ENCODE measurements around the gene NSFL1C. TPM values are rescaled to one million over a fixed set of nuclear protein-coding genes. Genes with fewer than 3 reads are reported as not detected.

Gene NSFL1C
- total and polyA plus RNA-seq, 3 experiments from 2014 or later: 78.8 to 107 (median 103) TPM

GRCh38 chr20:1491860-1492642, 25.4 kb upstream of the NSFL1C start:
- Histone ChIP-seq H3K4me1 (ENCODE audit: insufficient read depth, low read length) (no peaks in the 10 kb centered on the region), H3K9me3 (ENCODE audit: low read length) (no peaks in the 10 kb centered on the region), H3K36me3 (ENCODE audit: insufficient read depth, low read length) (no peaks in the 10 kb centered on the region), H3K4me3 (ENCODE audit: low read length) (no peak overlapping the region), H3K27ac (ENCODE audit: low read depth, low read length) (no peak overlapping the region), H3K27me3 (ENCODE audit: insufficient read depth, low read length, poor library complexity, severe bottlenecking) (no peaks in the 10 kb centered on the region)
- DNase-seq: no peak
- Mint-ChIP-seq H3K36me3 (no peaks in the 10 kb centered on the region), H3K27me3 (peaks cover 20 to 64% of the 10 kb centered on the region in 2 donors), H3K9me3 (peaks cover 0 to 5% (median 0%) of the 10 kb centered on the region in 5 donors), H3K4me3 (no peak overlapping the region), H3K27ac (no peak overlapping the region), H3K4me1 (no peaks in the 10 kb centered on the region)
- POLR2A ChIA-PET: no interaction called here
- CTCF ChIA-PET: interaction anchor here (1.3 kb wide), 1 partner anchor 12 kb away, joined by 6 read pairs; no protein-coding TSS in a partner anchor

- Mint-ChIP-seq H3K4me1 (no peaks in the 10 kb centered on the region), H3K36me3 (no peaks in the 10 kb centered on the region), H3K9me3 (peaks cover 0 to 5% (median 0%) of the 10 kb centered on the region in 5 donors), H3K27me3 (peaks cover 18 to 60% of the 10 kb centered on the region in 2 donors), H3K27ac (peak within 1 kb of the TSS in 1 of 8 donors; percentile 44), H3K4me3 (no peak within 1 kb of the TSS)
- Histone ChIP-seq H3K27me3 (ENCODE audit: insufficient read depth, low read length, poor library complexity, severe bottlenecking) (no peaks in the 10 kb centered on the region), H3K9me3 (ENCODE audit: low read length) (no peaks in the 10 kb centered on the region), H3K27ac (ENCODE audit: low read depth, low read length) (no peak within 1 kb of the TSS), H3K36me3 (ENCODE audit: insufficient read depth, low read length) (no peaks in the 10 kb centered on the region), H3K4me3 (ENCODE audit: low read length) (no peak within 1 kb of the TSS), H3K4me1 (ENCODE audit: insufficient read depth, low read length) (no peaks in the 10 kb centered on the region)
- ChIA-PET POLR2A (no interaction called here), CTCF (no interaction called here)
- no peak for DNase-seq
Measured at GRCh38 chr20:1491281-1491840, 24.7 kb upstream of the NSFL1C start, which contains the start of gene SIRPB2. SIRPB2 (minus strand) TSS chr20:1491420; CDS start chr20:1491359, 61 bp downstream.

- H3K27ac ChIP-seq (ENCODE audit: low read depth, low read length): no peak overlapping the region
- CTCF ChIA-PET: interaction anchor here (0.9 kb wide), 1 partner anchor 12 kb away, joined by 3 read pairs; no protein-coding TSS in a partner anchor
- H3K4me3 ChIP-seq (ENCODE audit: low read length): no peak overlapping the region
- POLR2A ChIA-PET: no interaction called here
- H3K9me3 ChIP-seq (ENCODE audit: low read length): no peaks in the 10 kb centered on the region
- no peaks in the 10 kb centered on the region for H3K4me1 Mint-ChIP-seq
- H3K36me3 Mint-ChIP-seq: no peaks in the 10 kb centered on the region
- no peaks in the 10 kb centered on the region for H3K27me3 ChIP-seq (ENCODE audit: insufficient read depth, low read length, poor library complexity, severe bottlenecking)
- no peaks in the 10 kb centered on the region for H3K36me3 ChIP-seq (ENCODE audit: insufficient read depth, low read length)
- H3K27ac Mint-ChIP-seq: peak overlapping the region in 1 of 8 donors; percentile 44
- DNase-seq: no peak
- H3K9me3 Mint-ChIP-seq: peaks cover 0 to 5% (median 0%) of the 10 kb centered on the region in 5 donors
- H3K27me3 Mint-ChIP-seq: peaks cover 18 to 60% of the 10 kb centered on the region in 2 donors
- H3K4me3 Mint-ChIP-seq: no peak overlapping the region
- no peaks in the 10 kb centered on the region for H3K4me1 ChIP-seq (ENCODE audit: insufficient read depth, low read length)
Measured at GRCh38 chr20:1490643-1491195, 24.1 kb upstream of the NSFL1C start.

- Histone ChIP-seq H3K4me3 (ENCODE audit: low read length) (no peak overlapping the region), H3K36me3 (ENCODE audit: insufficient read depth, low read length) (no peaks in the 10 kb centered on the region), H3K4me1 (ENCODE audit: insufficient read depth, low read length) (no peaks in the 10 kb centered on the region), H3K27me3 (ENCODE audit: insufficient read depth, low read length, poor library complexity, severe bottlenecking) (no peaks in the 10 kb centered on the region), H3K27ac (ENCODE audit: low read depth, low read length) (no peak overlapping the region), H3K9me3 (ENCODE audit: low read length) (no peaks in the 10 kb centered on the region)
- ChIA-PET CTCF (interaction anchor here (0.9 to 1.5 kb wide), 2 partner anchors 13 to 14 kb away, joined by 3 to 4 read pairs; no protein-coding TSS in a partner anchor), POLR2A (no interaction called here)
- Mint-ChIP-seq H3K9me3 (peaks cover 0 to 5% (median 0%) of the 10 kb centered on the region in 5 donors), H3K4me3 (no peak overlapping the region), H3K27ac (no peak overlapping the region), H3K27me3 (peaks cover 14 to 63% of the 10 kb centered on the region in 2 donors), H3K36me3 (no peaks in the 10 kb centered on the region), H3K4me1 (no peaks in the 10 kb centered on the region)
- DNase-seq: no peak
Measured at GRCh38 chr20:1489764-1490436, 23.3 kb upstream of the NSFL1C start.

GRCh38 chr20:1489325-1489724, 22.7 kb upstream of the NSFL1C start:
- Histone ChIP-seq H3K36me3 (ENCODE audit: insufficient read depth, low read length) (no peaks in the 10 kb centered on the region), H3K4me3 (ENCODE audit: low read length) (no peak overlapping the region), H3K9me3 (ENCODE audit: low read length) (no peaks in the 10 kb centered on the region), H3K27me3 (ENCODE audit: insufficient read depth, low read length, poor library complexity, severe bottlenecking) (no peaks in the 10 kb centered on the region), H3K4me1 (ENCODE audit: insufficient read depth, low read length) (no peaks in the 10 kb centered on the region), H3K27ac (ENCODE audit: low read depth, low read length) (no peak overlapping the region)
- Mint-ChIP-seq H3K27me3 (peaks cover 16 to 66% of the 10 kb centered on the region in 2 donors), H3K27ac (no peak overlapping the region), H3K4me3 (no peak overlapping the region), H3K9me3 (peaks cover 0 to 5% (median 0%) of the 10 kb centered on the region in 5 donors), H3K36me3 (no peaks in the 10 kb centered on the region), H3K4me1 (no peaks in the 10 kb centered on the region)
- CTCF ChIA-PET: interaction anchor here (1.5 kb wide), 1 partner anchor 15 kb away, joined by 4 read pairs; no protein-coding TSS in a partner anchor
- POLR2A ChIA-PET: no interaction called here
- DNase-seq: no peak

- no peak overlapping the region for H3K4me3 Mint-ChIP-seq
- Histone ChIP-seq H3K36me3 (ENCODE audit: insufficient read depth, low read length) (no peaks in the 10 kb centered on the region), H3K4me3 (ENCODE audit: low read length) (no peak overlapping the region), H3K4me1 (ENCODE audit: insufficient read depth, low read length) (no peaks in the 10 kb centered on the region), H3K9me3 (ENCODE audit: low read length) (no peaks in the 10 kb centered on the region), H3K27me3 (ENCODE audit: insufficient read depth, low read length, poor library complexity, severe bottlenecking) (peaks cover 7% of the 10 kb centered on the region), H3K27ac (ENCODE audit: low read depth, low read length) (no peak overlapping the region)
- no peak overlapping the region for H3K27ac Mint-ChIP-seq
- H3K36me3 Mint-ChIP-seq: no peaks in the 10 kb centered on the region
- CTCF ChIA-PET: no interaction called here
- H3K9me3 Mint-ChIP-seq: peaks cover 0 to 5% (median 0%) of the 10 kb centered on the region in 5 donors
- POLR2A ChIA-PET: no interaction called here
- no peak for DNase-seq
- peaks cover 32 to 79% of the 10 kb centered on the region in 2 donors for H3K27me3 Mint-ChIP-seq
- H3K4me1 Mint-ChIP-seq: no peaks in the 10 kb centered on the region
Measured at GRCh38 chr20:1486566-1486965, 19.9 kb upstream of the NSFL1C start.

- H3K4me3 ChIP-seq (ENCODE audit: low read length): no peak overlapping the region
- H3K9me3 ChIP-seq (ENCODE audit: low read length): no peaks in the 10 kb centered on the region
- ChIA-PET CTCF (no interaction called here), POLR2A (no interaction called here)
- H3K27ac ChIP-seq (ENCODE audit: low read depth, low read length): no peak overlapping the region
- Mint-ChIP-seq H3K27me3 (peaks cover 23 to 80% of the 10 kb centered on the region in 2 donors), H3K9me3 (peaks cover 0 to 5% (median 0%) of the 10 kb centered on the region in 5 donors), H3K27ac (peak overlapping the region in 1 of 8 donors; percentile 22), H3K4me1 (no peaks in the 10 kb centered on the region), H3K36me3 (no peaks in the 10 kb centered on the region), H3K4me3 (no peak overlapping the region)
- peaks cover 7% of the 10 kb centered on the region for H3K27me3 ChIP-seq (ENCODE audit: insufficient read depth, low read length, poor library complexity, severe bottlenecking)
- H3K4me1 ChIP-seq (ENCODE audit: insufficient read depth, low read length): no peaks in the 10 kb centered on the region
- no peaks in the 10 kb centered on the region for H3K36me3 ChIP-seq (ENCODE audit: insufficient read depth, low read length)
- no peak for DNase-seq
Measured at GRCh38 chr20:1484438-1485116, 17.9 kb upstream of the NSFL1C start.

All from CD8-positive, alpha-beta memory T cell (primary cell).